Caco-2 (cell line): Measurements from ENCODE around the gene NR4A2. TPM values are rescaled to one million over a fixed set of nuclear protein-coding genes. Genes with fewer than 3 reads are reported as not detected.

Experiments used
- BruUV-seq: library from RNA; stranded (reverse); fragments of 400-500 nt; replicated peaks from 2 replicates; lab custom pipeline; 2021; lab: Mats Ljungman, UMichigan
- CTCF ChIA-PET: fragments of 300-600 bp; sonication (Branson Sonifier 250); formaldehyde crosslinking; loops from one replicate; lab custom pipeline; 2022; ENCODE audit warnings: antibody characterized with exemption; lab: Charles Lee
- POLR2A ChIA-PET: fragments of 300-600 bp; sonication (Branson Sonifier 250); formaldehyde crosslinking; loops from one replicate; lab custom pipeline; 2022; ENCODE audit warnings: antibody characterized with exemption; lab: Charles Lee
- DNase-seq, 2 experiments: peaks; one replicate each; pipeline versions ENCODE4 v3.0.0 to v3.0.0-alpha.2; 2020 to 2022
- H3K27me3 ChIP-seq: replicated peaks from 2 replicates; pipeline ENCODE4 v1.6.0; 2011; ENCODE audit warnings: low read length; ENCODE audit not compliant: control insufficient read depth, insufficient read depth
- H3K36me3 ChIP-seq: 2 replicates; pipeline ENCODE4 v1.5.1; 2011; ENCODE audit warnings: low read length; ENCODE audit not compliant: control insufficient read depth, insufficient read depth
- H3K4me1 ChIP-seq: fragments of 250-450 bp; sonication (Bioruptor Pico); 2 replicates; pipeline ENCODE4 v1.5.1; 2020; ENCODE audit warnings: mild to moderate bottlenecking
- H3K4me3 ChIP-seq: 2 replicates; pipeline ENCODE4 v1.5.1; 2011; ENCODE audit warnings: low read depth, mild to moderate bottlenecking, control low read depth, low read length
- H3K9me3 ChIP-seq: fragments of 250-450 bp; sonication (Bioruptor Pico); 2 replicates; pipeline ENCODE4 v1.5.1; 2020; ENCODE audit warnings: mild to moderate bottlenecking, moderate library complexity
- H3K27ac Mint-ChIP-seq: one replicate; pipeline ENCODE4 v1.8.0; 2022; ENCODE audit warnings: mixed read lengths; ENCODE audit not compliant: unreplicated experiment
- H3K27me3 Mint-ChIP-seq: one replicate; pipeline ENCODE4 v1.8.0; 2022; ENCODE audit warnings: mixed read lengths; ENCODE audit not compliant: insufficient read depth, unreplicated experiment
- H3K36me3 Mint-ChIP-seq: one replicate; pipeline ENCODE4 v1.8.0; 2022; ENCODE audit warnings: mild to moderate bottlenecking, mixed read lengths; ENCODE audit not compliant: insufficient read depth, unreplicated experiment
- H3K4me1 Mint-ChIP-seq: one replicate; pipeline ENCODE4 v1.8.0; 2022; ENCODE audit warnings: low read depth, mixed read lengths; ENCODE audit not compliant: unreplicated experiment
- H3K4me3 Mint-ChIP-seq: one replicate; pipeline ENCODE4 v1.8.0; 2022; ENCODE audit warnings: mild to moderate bottlenecking, moderate library complexity, mixed read lengths; ENCODE audit not compliant: unreplicated experiment
- H3K9me3 Mint-ChIP-seq: one replicate; pipeline ENCODE4 v1.8.0; 2022; ENCODE audit warnings: mixed read lengths; ENCODE audit not compliant: unreplicated experiment
- CTCF ChIP-seq, 2 experiments: fragments of 200-600 bp in 1 of 2; IDR thresholded peaks; 1 replicate in 1 of 2; 2 replicates in 1 of 2; pipeline versions ENCODE4 v1.5.1 to v1.8.0; 2011 to 2022; ENCODE audit warnings: antibody characterized with exemption in 1 of 2, control low read depth in 1 of 2, inconsistent platforms in 1 of 2, low read depth in 1 of 2, low read length in 1 of 2, mild to moderate bottlenecking in 1 of 2, moderate library complexity in 1 of 2; ENCODE audit not compliant: insufficient read depth in 1 of 2, severe bottlenecking in 1 of 2, unreplicated experiment in 1 of 2
- intact Hi-C: fragments of 100-400 bp; cut with micrococcal nuclease; formaldehyde crosslinking; loops from one replicate; pipeline ENCODE4 v1.10.0; 2022; ENCODE audit not compliant: unreplicated experiment
- total RNA-seq: library from RNA; stranded (reverse); gene quantifications from 2 replicates; pipeline ENCODE4 v1.2.3, GENCODE V29; 2022

The NR4A2 gene
- total RNA-seq, 1 experiment from 2014 or later: 0.91 TPM

DNA sequence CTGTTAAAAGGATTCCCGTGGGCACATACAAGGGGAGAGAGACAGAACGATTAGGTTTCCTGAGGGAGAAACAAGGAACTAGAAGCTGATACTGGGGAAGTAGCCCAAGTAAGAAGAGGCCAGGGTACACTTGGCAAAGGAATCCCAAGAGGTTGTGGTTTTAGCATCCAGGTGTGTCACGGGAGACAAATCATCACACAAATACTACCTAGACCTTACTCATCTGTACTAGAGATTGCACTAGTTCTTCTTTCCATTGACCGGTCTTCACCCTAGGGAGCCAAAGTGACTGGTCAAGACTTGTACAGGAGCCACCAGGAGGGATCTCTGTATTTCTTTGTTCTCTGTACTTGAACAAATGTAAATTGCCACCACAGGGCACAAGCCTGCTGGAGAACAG lies 14.2 kb upstream of the NR4A2 start:
- Mint-ChIP-seq H3K4me1 (no peaks in the 10 kb centered on the region), H3K27ac (no peak overlapping the region), H3K36me3 (peaks cover 5% of the 10 kb centered on the region), H3K9me3 (no peaks in the 10 kb centered on the region), H3K4me3 (no peak overlapping the region), H3K27me3 (no peaks in the 10 kb centered on the region)
- peaks cover 9% of the 10 kb centered on the region; the same call in 1 of the 2 replicates for H3K4me1 ChIP-seq
- no peaks in the 10 kb centered on the region for H3K36me3 ChIP-seq
- no TSS peak for BruUV-seq
- H3K27me3 ChIP-seq: no peaks in the 10 kb centered on the region
- intact Hi-C loops: no loop called here
- no peaks in the 10 kb centered on the region for H3K9me3 ChIP-seq
- ChIA-PET CTCF (no interaction called here), POLR2A (interaction anchor here (1.4 kb wide), 1 partner anchor 12 kb away, joined by 3 read pairs; no protein-coding TSS in a partner anchor)
- no peak for TF ChIP-seq CTCF (IDR thresholded peaks at IDR 0.05; ENCODE audit: insufficient read depth in 1 of 2, low read depth in 1 of 2, low read length in 1 of 2, severe bottlenecking in 1 of 2, unreplicated experiment in 1 of 2)
- no peak for DNase-seq
- no peak overlapping the region for H3K4me3 ChIP-seq

DNA sequence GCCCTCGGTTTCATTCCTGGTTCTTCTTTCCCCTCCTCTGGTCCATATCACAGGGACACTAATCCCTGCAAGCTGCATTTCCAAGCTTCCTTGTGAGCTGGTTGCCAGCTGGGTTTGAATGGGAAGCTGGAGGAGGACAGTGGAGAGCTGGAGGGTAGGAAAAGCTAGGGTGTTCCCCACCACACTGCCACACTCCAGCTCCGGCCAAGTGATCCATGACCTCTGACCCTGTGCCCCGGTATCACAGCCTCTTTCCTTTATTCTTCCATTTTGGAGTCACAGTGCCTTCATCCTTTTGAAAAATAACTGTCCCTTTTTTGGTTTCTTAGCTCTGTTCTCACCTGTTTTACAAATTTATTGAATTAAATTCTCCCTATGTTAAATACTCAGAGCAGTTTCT lies 13.1 kb upstream of the NR4A2 start:
- Mint-ChIP-seq H3K4me1 (no peaks in the 10 kb centered on the region), H3K9me3 (no peaks in the 10 kb centered on the region), H3K36me3 (peaks cover 6% of the 10 kb centered on the region), H3K27ac (no peak overlapping the region), H3K27me3 (no peaks in the 10 kb centered on the region), H3K4me3 (no peak overlapping the region)
- CTCF ChIA-PET: no interaction called here
- Histone ChIP-seq H3K4me1 (peaks cover 9% of the 10 kb centered on the region; the same call in 1 of the 2 replicates), H3K27me3 (no peaks in the 10 kb centered on the region), H3K36me3 (no peaks in the 10 kb centered on the region), H3K4me3 (no peak overlapping the region), H3K9me3 (no peaks in the 10 kb centered on the region)
- BruUV-seq: no TSS peak
- TF ChIP-seq CTCF (IDR thresholded peaks at IDR 0.05; ENCODE audit: insufficient read depth in 1 of 2, low read depth in 1 of 2, low read length in 1 of 2, severe bottlenecking in 1 of 2, unreplicated experiment in 1 of 2): no peak
- intact Hi-C loops: no loop called here
- POLR2A ChIA-PET: no interaction called here
- no peak for DNase-seq

- Histone ChIP-seq H3K4me1 (peaks cover 9% of the 10 kb centered on the region; the same call in 1 of the 2 replicates), H3K36me3 (no peaks in the 10 kb centered on the region), H3K27me3 (no peaks in the 10 kb centered on the region), H3K4me3 (no peak overlapping the region), H3K9me3 (no peaks in the 10 kb centered on the region)
- DNase-seq: no peak
- Mint-ChIP-seq H3K4me3 (no peak overlapping the region), H3K27ac (no peak overlapping the region), H3K36me3 (peaks cover 6% of the 10 kb centered on the region), H3K4me1 (no peaks in the 10 kb centered on the region), H3K9me3 (no peaks in the 10 kb centered on the region), H3K27me3 (no peaks in the 10 kb centered on the region)
- ChIA-PET POLR2A (no interaction called here), CTCF (no interaction called here)
- BruUV-seq: no TSS peak
- TF ChIP-seq CTCF (IDR thresholded peaks at IDR 0.05; ENCODE audit: insufficient read depth in 1 of 2, low read depth in 1 of 2, low read length in 1 of 2, severe bottlenecking in 1 of 2, unreplicated experiment in 1 of 2): no peak
- intact Hi-C loops: loop anchor here (5.0 kb wide), 2 partner anchors 138 to 438 kb away; no protein-coding TSS in a partner anchor
Observed at GRCh38 chr2:156343940-156344301, 11.4 kb upstream of the NR4A2 start.
